ENCODE data around the gene ARHGAP5.

ARHGAP5 gene

DNA sequence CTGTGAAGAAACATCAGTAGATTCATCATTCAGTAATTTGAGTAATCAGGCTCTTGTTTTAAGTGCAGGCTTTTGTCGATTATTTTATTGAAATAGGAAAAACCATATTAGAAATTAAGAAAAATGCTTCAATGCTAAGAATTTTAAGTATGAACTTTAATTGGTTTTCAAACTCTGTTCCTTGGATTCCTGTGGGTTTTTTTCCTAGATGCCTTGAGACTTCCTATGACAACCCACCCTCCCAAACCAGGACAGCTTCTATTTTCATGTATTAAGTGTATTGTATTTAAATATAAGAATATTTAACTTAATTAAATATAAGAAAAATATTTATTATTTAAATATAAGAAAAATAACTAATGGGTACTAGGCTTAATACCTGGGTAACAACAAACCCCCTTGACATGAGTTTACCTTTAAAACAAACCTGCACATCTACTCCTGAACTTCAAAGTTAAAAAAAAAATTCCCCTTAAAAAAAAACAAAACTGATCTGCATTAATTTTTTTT, 3.0 kb downstream of the ARHGAP5 start:
- no peak for TF ChIP-seq OSR1 (CRISPR knock-in tag; IDR thresholded peaks at IDR 0.05)
- TF ChIP-seq ZNF8 (CRISPR knock-in tag; IDR thresholded peaks at IDR 0.05), result no peak
- TF ChIP-seq CSDC2 (CRISPR knock-in tag; IDR thresholded peaks at IDR 0.05), result no peak
- TF ChIP-seq ARNTL (CRISPR knock-in tag; IDR thresholded peaks at IDR 0.05; ENCODE audit: borderline replicate concordance, low read depth), result no peak
- TF ChIP-seq ZFP30 (CRISPR knock-in tag; IDR thresholded peaks at IDR 0.05), result no peak
- no peak for TF ChIP-seq TCF4 (CRISPR knock-in tag; IDR thresholded peaks at IDR 0.05; ENCODE audit: borderline replicate concordance)
- TF ChIP-seq, protein P1, sequence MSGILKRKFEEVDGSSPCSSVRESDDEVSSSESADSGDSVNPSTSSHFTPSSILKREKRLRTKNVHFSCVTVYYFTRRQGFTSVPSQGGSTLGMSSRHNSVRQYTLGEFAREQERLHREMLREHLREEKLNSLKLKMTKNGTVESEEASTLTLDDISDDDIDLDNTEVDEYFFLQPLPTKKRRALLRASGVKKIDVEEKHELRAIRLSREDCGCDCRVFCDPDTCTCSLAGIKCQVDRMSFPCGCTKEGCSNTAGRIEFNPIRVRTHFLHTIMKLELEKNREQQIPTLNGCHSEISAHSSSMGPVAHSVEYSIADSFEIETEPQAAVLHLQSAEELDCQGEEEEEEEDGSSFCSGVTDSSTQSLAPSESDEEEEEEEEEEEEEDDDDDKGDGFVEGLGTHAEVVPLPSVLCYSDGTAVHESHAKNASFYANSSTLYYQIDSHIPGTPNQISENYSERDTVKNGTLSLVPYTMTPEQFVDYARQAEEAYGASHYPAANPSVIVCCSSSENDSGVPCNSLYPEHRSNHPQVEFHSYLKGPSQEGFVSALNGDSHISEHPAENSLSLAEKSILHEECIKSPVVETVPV (CRISPR knock-in tag; IDR thresholded peaks at IDR 0.05), result no peak
- no peak for TF ChIP-seq TOX (CRISPR knock-in tag; IDR thresholded peaks at IDR 0.05; ENCODE audit: borderline replicate concordance)
- TF ChIP-seq ESRRG (CRISPR knock-in tag; IDR thresholded peaks at IDR 0.05), result no peak
- TF ChIP-seq ZNF565 (CRISPR knock-in tag; conservative IDR thresholded peaks at IDR 0.05; ENCODE audit: low read depth), result no peak
- no peak for TF ChIP-seq PPARA (CRISPR knock-in tag; IDR thresholded peaks at IDR 0.05; ENCODE audit: borderline replicate concordance)
- TF ChIP-seq BACH2 (CRISPR knock-in tag; IDR thresholded peaks at IDR 0.05; ENCODE audit: borderline replicate concordance), result no peak
- TF ChIP-seq, protein P2, sequence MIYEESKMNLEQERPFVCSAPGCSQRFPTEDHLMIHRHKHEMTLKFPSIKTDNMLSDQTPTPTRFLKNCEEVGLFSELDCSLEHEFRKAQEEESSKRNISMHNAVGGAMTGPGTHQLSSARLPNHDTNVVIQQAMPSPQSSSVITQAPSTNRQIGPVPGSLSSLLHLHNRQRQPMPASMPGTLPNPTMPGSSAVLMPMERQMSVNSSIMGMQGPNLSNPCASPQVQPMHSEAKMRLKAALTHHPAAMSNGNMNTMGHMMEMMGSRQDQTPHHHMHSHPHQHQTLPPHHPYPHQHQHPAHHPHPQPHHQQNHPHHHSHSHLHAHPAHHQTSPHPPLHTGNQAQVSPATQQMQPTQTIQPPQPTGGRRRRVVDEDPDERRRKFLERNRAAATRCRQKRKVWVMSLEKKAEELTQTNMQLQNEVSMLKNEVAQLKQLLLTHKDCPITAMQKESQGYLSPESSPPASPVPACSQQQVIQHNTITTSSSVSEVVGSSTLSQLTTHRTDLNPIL (CRISPR knock-in tag; IDR thresholded peaks at IDR 0.05; ENCODE audit: low read depth), result no peak
- no peak for TF ChIP-seq ZC3H10 (CRISPR knock-in tag; IDR thresholded peaks at IDR 0.05)
- no peak for TF ChIP-seq SNAI2 (CRISPR knock-in tag; IDR thresholded peaks at IDR 0.05)
- no peak for ATAC-seq

DNA sequence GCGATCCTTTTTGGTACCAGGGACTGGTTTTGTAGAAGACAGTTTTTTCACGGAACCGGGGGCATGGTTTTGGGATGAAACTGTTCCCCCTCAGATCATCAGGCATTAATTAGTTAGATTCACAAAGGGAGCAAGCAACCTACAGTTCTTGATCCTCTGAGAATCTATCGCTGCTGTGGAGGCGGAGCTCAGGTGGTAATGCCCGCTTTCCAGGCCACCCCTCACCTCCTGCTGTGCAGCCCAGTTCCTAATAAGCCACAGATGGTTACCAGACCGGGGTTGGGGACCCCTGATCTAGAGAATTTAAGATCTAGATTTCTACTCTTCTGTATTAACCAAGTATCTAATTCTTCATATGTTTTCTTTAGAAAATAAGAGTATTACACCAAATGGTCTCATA, 4.8 kb downstream of the ARHGAP5 start:
- TF ChIP-seq, protein P3, sequence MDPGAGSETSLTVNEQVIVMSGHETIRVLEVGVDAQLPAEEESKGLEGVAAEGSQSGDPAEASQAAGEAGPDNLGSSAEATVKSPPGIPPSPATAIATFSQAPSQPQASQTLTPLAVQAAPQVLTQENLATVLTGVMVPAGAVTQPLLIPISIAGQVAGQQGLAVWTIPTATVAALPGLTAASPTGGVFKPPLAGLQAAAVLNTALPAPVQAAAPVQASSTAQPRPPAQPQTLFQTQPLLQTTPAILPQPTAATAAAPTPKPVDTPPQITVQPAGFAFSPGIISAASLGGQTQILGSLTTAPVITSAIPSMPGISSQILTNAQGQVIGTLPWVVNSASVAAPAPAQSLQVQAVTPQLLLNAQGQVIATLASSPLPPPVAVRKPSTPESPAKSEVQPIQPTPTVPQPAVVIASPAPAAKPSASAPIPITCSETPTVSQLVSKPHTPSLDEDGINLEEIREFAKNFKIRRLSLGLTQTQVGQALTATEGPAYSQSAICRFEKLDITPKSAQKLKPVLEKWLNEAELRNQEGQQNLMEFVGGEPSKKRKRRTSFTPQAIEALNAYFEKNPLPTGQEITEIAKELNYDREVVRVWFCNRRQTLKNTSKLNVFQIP (CRISPR knock-in tag; IDR thresholded peaks at IDR 0.05; ENCODE audit: borderline replicate concordance, low read depth), result no peak
- TF ChIP-seq, protein P1 (CRISPR knock-in tag; IDR thresholded peaks at IDR 0.05), result no peak
- TF ChIP-seq ZFP30 (CRISPR knock-in tag; IDR thresholded peaks at IDR 0.05), result no peak
- no peak for ATAC-seq

DNA sequence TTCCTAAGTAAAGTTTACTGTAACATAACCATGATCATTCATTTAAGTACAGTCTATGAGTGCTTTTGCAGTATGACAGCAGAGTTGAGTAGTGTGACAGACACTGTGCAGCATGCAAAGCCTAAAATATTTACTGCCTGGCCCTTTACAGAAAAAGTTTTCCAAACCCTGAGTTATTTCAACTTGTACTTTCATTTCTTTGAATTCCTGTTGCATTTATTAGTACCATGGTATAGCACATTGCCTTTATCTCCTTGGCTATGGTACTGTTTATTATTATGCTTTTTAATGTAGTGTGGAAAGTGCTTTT, 6.2 kb downstream of the ARHGAP5 start:
- no peak for ATAC-seq
- TF ChIP-seq BACH2 (CRISPR knock-in tag; IDR thresholded peaks at IDR 0.05; ENCODE audit: borderline replicate concordance) (no peak), ZNF565 (CRISPR knock-in tag; conservative IDR thresholded peaks at IDR 0.05; ENCODE audit: low read depth) (no peak)
- TF ChIP-seq, protein P1 (CRISPR knock-in tag; IDR thresholded peaks at IDR 0.05), result no peak
- TF ChIP-seq, protein P4, sequence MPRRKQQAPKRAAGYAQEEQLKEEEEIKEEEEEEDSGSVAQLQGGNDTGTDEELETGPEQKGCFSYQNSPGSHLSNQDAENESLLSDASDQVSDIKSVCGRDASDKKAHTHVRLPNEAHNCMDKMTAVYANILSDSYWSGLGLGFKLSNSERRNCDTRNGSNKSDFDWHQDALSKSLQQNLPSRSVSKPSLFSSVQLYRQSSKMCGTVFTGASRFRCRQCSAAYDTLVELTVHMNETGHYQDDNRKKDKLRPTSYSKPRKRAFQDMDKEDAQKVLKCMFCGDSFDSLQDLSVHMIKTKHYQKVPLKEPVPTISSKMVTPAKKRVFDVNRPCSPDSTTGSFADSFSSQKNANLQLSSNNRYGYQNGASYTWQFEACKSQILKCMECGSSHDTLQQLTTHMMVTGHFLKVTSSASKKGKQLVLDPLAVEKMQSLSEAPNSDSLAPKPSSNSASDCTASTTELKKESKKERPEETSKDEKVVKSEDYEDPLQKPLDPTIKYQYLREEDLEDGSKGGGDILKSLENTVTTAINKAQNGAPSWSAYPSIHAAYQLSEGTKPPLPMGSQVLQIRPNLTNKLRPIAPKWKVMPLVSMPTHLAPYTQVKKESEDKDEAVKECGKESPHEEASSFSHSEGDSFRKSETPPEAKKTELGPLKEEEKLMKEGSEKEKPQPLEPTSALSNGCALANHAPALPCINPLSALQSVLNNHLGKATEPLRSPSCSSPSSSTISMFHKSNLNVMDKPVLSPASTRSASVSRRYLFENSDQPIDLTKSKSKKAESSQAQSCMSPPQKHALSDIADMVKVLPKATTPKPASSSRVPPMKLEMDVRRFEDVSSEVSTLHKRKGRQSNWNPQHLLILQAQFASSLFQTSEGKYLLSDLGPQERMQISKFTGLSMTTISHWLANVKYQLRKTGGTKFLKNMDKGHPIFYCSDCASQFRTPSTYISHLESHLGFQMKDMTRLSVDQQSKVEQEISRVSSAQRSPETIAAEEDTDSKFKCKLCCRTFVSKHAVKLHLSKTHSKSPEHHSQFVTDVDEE (CRISPR knock-in tag; IDR thresholded peaks at IDR 0.05), result no peak

DNA sequence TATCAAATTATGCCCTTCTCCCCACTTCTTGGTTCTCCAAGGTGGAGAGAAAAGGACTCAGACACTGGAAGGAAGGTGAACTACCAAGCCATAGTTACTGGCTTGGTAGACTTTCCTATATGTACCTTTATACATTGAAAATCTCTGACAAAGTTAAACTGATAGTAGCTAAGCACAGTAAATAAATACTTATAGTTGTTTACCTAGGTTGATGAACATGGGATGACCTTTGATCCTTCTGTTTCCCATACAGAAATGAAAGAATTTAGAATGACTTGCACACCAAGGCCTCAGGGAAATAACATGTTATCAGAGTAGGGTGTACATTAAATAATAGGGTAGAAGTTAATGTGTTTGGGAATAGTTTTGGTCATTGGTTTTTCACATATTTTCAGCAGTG, 6.7 kb downstream of the ARHGAP5 start:
- ATAC-seq, result no peak
- TF ChIP-seq, protein P2 (CRISPR knock-in tag; IDR thresholded peaks at IDR 0.05; ENCODE audit: low read depth), result no peak
- TF ChIP-seq TCF4 (CRISPR knock-in tag; IDR thresholded peaks at IDR 0.05; ENCODE audit: borderline replicate concordance) (no peak), PPARA (CRISPR knock-in tag; IDR thresholded peaks at IDR 0.05; ENCODE audit: borderline replicate concordance) (no peak), ZNF565 (CRISPR knock-in tag; conservative IDR thresholded peaks at IDR 0.05; ENCODE audit: low read depth) (no peak), ISL1 (CRISPR knock-in tag; IDR thresholded peaks at IDR 0.05) (no peak), ZFP3 (CRISPR knock-in tag; IDR thresholded peaks at IDR 0.05) (no peak), BACH2 (CRISPR knock-in tag; IDR thresholded peaks at IDR 0.05; ENCODE audit: borderline replicate concordance) (no peak), RARB (CRISPR knock-in tag; IDR thresholded peaks at IDR 0.05) (no peak), SNAI2 (CRISPR knock-in tag; IDR thresholded peaks at IDR 0.05) (no peak)
- TF ChIP-seq, protein P5, sequence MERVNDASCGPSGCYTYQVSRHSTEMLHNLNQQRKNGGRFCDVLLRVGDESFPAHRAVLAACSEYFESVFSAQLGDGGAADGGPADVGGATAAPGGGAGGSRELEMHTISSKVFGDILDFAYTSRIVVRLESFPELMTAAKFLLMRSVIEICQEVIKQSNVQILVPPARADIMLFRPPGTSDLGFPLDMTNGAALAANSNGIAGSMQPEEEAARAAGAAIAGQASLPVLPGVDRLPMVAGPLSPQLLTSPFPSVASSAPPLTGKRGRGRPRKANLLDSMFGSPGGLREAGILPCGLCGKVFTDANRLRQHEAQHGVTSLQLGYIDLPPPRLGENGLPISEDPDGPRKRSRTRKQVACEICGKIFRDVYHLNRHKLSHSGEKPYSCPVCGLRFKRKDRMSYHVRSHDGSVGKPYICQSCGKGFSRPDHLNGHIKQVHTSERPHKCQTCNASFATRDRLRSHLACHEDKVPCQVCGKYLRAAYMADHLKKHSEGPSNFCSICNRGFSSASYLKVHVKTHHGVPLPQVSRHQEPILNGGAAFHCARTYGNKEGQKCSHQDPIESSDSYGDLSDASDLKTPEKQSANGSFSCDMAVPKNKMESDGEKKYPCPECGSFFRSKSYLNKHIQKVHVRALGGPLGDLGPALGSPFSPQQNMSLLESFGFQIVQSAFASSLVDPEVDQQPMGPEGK (CRISPR knock-in tag; IDR thresholded peaks at IDR 0.05; ENCODE audit: borderline replicate concordance), result no peak

Measured in SK-N-SH treated with all-trans-retinoic acid at 6 μM for 48 hours (cell line).